Measurements from ENCODE around the gene STARD4.
A peak's percentile ranks its signal among the peaks of the same experiment; 100 is the strongest.

STARD4 gene

GRCh38 chr5:111461255-111461671, 51.1 kb downstream of the STARD4 start:
- H3K36me3 ChIP-seq (ENCODE audit: insufficient read depth, low read length), result peaks cover 2% of the 10 kb centered on the region; the same call in 1 of the 2 replicates
- H3K4me2 ChIP-seq (ENCODE audit: low read depth, low read length, poor library complexity, severe bottlenecking), result no peak overlapping the region
- TF ChIP-seq, protein P1, sequence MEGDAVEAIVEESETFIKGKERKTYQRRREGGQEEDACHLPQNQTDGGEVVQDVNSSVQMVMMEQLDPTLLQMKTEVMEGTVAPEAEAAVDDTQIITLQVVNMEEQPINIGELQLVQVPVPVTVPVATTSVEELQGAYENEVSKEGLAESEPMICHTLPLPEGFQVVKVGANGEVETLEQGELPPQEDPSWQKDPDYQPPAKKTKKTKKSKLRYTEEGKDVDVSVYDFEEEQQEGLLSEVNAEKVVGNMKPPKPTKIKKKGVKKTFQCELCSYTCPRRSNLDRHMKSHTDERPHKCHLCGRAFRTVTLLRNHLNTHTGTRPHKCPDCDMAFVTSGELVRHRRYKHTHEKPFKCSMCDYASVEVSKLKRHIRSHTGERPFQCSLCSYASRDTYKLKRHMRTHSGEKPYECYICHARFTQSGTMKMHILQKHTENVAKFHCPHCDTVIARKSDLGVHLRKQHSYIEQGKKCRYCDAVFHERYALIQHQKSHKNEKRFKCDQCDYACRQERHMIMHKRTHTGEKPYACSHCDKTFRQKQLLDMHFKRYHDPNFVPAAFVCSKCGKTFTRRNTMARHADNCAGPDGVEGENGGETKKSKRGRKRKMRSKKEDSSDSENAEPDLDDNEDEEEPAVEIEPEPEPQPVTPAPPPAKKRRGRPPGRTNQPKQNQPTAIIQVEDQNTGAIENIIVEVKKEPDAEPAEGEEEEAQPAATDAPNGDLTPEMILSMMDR (conservative IDR thresholded peaks at IDR 0.05; ENCODE audit: low read length), result peak; percentile 51
- no peak for TF ChIP-seq EZH2phosphoT487 (IDR thresholded peaks at IDR 0.05; ENCODE audit: borderline replicate concordance)
- no peaks in the 10 kb centered on the region for H3K27me3 ChIP-seq (ENCODE audit: insufficient read depth, low read length, poor library complexity, severe bottlenecking)
- no peaks in the 10 kb centered on the region for H3F3A ChIP-seq (ENCODE audit: low read depth)
- H3K79me2 ChIP-seq (ENCODE audit: insufficient read depth, low read length), result no peaks in the 10 kb centered on the region
- H2AFZ ChIP-seq (ENCODE audit: low read length), result no peak overlapping the region
- H3K4me1 ChIP-seq (ENCODE audit: insufficient read depth, low read length, poor library complexity, severe bottlenecking), result no peaks in the 10 kb centered on the region
- H3K9ac ChIP-seq (ENCODE audit: low read depth, low read length, poor library complexity, severe bottlenecking), result no peak overlapping the region
- no peaks in the 10 kb centered on the region for H3K9me3 ChIP-seq (ENCODE audit: insufficient read depth, low read depth, low read length)
- H3K4me3 ChIP-seq (ENCODE audit: low read length, poor library complexity, severe bottlenecking), result no peak overlapping the region
- H3K9me2 ChIP-seq (replicated peaks; ENCODE audit: low read depth, low read length), result no peaks in the 10 kb centered on the region
- H4K20me1 ChIP-seq (ENCODE audit: insufficient read depth, low read length, poor library complexity, severe bottlenecking), result no peaks in the 10 kb centered on the region

- Histone ChIP-seq H4K20me1 (ENCODE audit: insufficient read depth, low read length, poor library complexity, severe bottlenecking) (no peaks in the 10 kb centered on the region), H3K79me2 (ENCODE audit: insufficient read depth, low read length) (no peaks in the 10 kb centered on the region), H3K27me3 (ENCODE audit: insufficient read depth, low read length, poor library complexity, severe bottlenecking) (no peaks in the 10 kb centered on the region), H2AFZ (ENCODE audit: low read length) (no peak overlapping the region), H3K4me2 (ENCODE audit: low read depth, low read length, poor library complexity, severe bottlenecking) (no peak overlapping the region), H3K36me3 (ENCODE audit: insufficient read depth, low read length) (no peaks in the 10 kb centered on the region), H3K9me2 (replicated peaks; ENCODE audit: low read depth, low read length) (no peaks in the 10 kb centered on the region), H3K4me3 (ENCODE audit: low read length, poor library complexity, severe bottlenecking) (no peak overlapping the region), H3K9me3 (ENCODE audit: insufficient read depth, low read depth, low read length) (no peaks in the 10 kb centered on the region), H3K9ac (ENCODE audit: low read depth, low read length, poor library complexity, severe bottlenecking) (no peak overlapping the region), H3F3A (ENCODE audit: low read depth) (no peaks in the 10 kb centered on the region), H3K4me1 (ENCODE audit: insufficient read depth, low read length, poor library complexity, severe bottlenecking) (no peaks in the 10 kb centered on the region)
- TF ChIP-seq, protein P1 (conservative IDR thresholded peaks at IDR 0.05; ENCODE audit: low read length), result no peak
- no peak for TF ChIP-seq EZH2phosphoT487 (IDR thresholded peaks at IDR 0.05; ENCODE audit: borderline replicate concordance)
Measured at GRCh38 chr5:111454776-111455175, 57.6 kb downstream of the STARD4 start.

GRCh38 chr5:111454198-111454622, 58.1 kb downstream of the STARD4 start:
- Histone ChIP-seq H3K9me2 (replicated peaks; ENCODE audit: low read depth, low read length) (no peaks in the 10 kb centered on the region), H3K79me2 (ENCODE audit: insufficient read depth, low read length) (no peaks in the 10 kb centered on the region), H3K4me3 (ENCODE audit: low read length, poor library complexity, severe bottlenecking) (no peak overlapping the region), H3K4me2 (ENCODE audit: low read depth, low read length, poor library complexity, severe bottlenecking) (no peak overlapping the region), H3F3A (ENCODE audit: low read depth) (no peaks in the 10 kb centered on the region), H3K27me3 (ENCODE audit: insufficient read depth, low read length, poor library complexity, severe bottlenecking) (no peaks in the 10 kb centered on the region), H3K9ac (ENCODE audit: low read depth, low read length, poor library complexity, severe bottlenecking) (no peak overlapping the region), H3K9me3 (ENCODE audit: insufficient read depth, low read depth, low read length) (no peaks in the 10 kb centered on the region), H3K4me1 (ENCODE audit: insufficient read depth, low read length, poor library complexity, severe bottlenecking) (no peaks in the 10 kb centered on the region), H2AFZ (ENCODE audit: low read length) (no peak overlapping the region), H3K36me3 (ENCODE audit: insufficient read depth, low read length) (peaks cover 5% of the 10 kb centered on the region; the same call in 1 of the 2 replicates), H4K20me1 (ENCODE audit: insufficient read depth, low read length, poor library complexity, severe bottlenecking) (no peaks in the 10 kb centered on the region)
- TF ChIP-seq, protein P1 (conservative IDR thresholded peaks at IDR 0.05; ENCODE audit: low read length), result no peak
- TF ChIP-seq EZH2phosphoT487 (IDR thresholded peaks at IDR 0.05; ENCODE audit: borderline replicate concordance), result no peak
